GM23338 (cell line): ENCODE measurements around the gene HTR6. TPM values are rescaled to one million over a fixed set of nuclear protein-coding genes. Genes with fewer than 3 reads are reported as not detected.
A peak's percentile ranks its signal among the peaks of the same experiment; 100 is the strongest.

Experiments used
- ATAC-seq: fragments of 200-7000 bp; cut with Tn5 transposase; 3 replicates; pipeline ENCODE4 v1.9.1; 2020
- DNase-seq: peaks from one replicate; pipeline ENCODE4 v3.0.0-alpha.2; 2015; ENCODE audit warnings: low spot score
- H2AFZ ChIP-seq: fragments of 200-600 bp; sonication (generic); 2 replicates; pipeline ENCODE4 v1.8.0; 2016; ENCODE audit warnings: antibody characterized with exemption, mild to moderate bottlenecking, moderate library complexity
- H3F3A ChIP-seq: fragments of 200-600 bp; sonication (generic); replicated peaks from 2 replicates; pipeline ENCODE4 v1.8.0; 2017; ENCODE audit warnings: antibody characterized with exemption, mixed run types, low read depth
- H3K27ac ChIP-seq: fragments of 200-600 bp; sonication (generic); 2 replicates; pipeline ENCODE4 v1.6.1; 2016; ENCODE audit warnings: low read depth
- H3K27me3 ChIP-seq: fragments of 200-600 bp; sonication (generic); 2 replicates; pipeline ENCODE4 v1.8.0; 2016; ENCODE audit warnings: mild to moderate bottlenecking, mixed run types, moderate library complexity; ENCODE audit not compliant: insufficient read depth
- H3K36me3 ChIP-seq: fragments of 200-600 bp; sonication (generic); 2 replicates; pipeline ENCODE4 v1.8.0; 2016; ENCODE audit warnings: mild to moderate bottlenecking; ENCODE audit not compliant: insufficient read depth
- H3K4me1 ChIP-seq: fragments of 200-600 bp; sonication (generic); 2 replicates; pipeline ENCODE4 v1.8.0; 2016; ENCODE audit warnings: mild to moderate bottlenecking, moderate library complexity; ENCODE audit not compliant: insufficient read depth
- H3K4me2 ChIP-seq: fragments of 200-600 bp; sonication (generic); 2 replicates; pipeline ENCODE4 v1.7.1; 2017; ENCODE audit warnings: mixed run types
- H3K4me3 ChIP-seq: fragments of 200-600 bp; sonication (generic); 2 replicates; pipeline ENCODE4 v1.6.1; 2016; ENCODE audit warnings: mixed run types
- H3K79me2 ChIP-seq: fragments of 200-600 bp; sonication (generic); replicated peaks from 2 replicates; pipeline ENCODE4 v1.8.0; 2017; ENCODE audit warnings: mild to moderate bottlenecking; ENCODE audit not compliant: insufficient read depth
- H3K9me2 ChIP-seq: fragments of 200-600 bp; sonication (generic); 2 replicates; pipeline ENCODE4 v1.8.0; 2017; ENCODE audit not compliant: insufficient read depth
- H4K20me1 ChIP-seq: fragments of 200-600 bp; sonication (generic); replicated peaks from 2 replicates; pipeline ENCODE4 v1.8.0; 2017; ENCODE audit warnings: mild to moderate bottlenecking; ENCODE audit not compliant: insufficient read depth
- H3K27ac Mint-ChIP-seq: 2 replicates; pipeline ENCODE4 v1.8.0; 2020; ENCODE audit warnings: inconsistent platforms, mild to moderate bottlenecking, moderate library complexity, mixed read lengths
- H3K27me3 Mint-ChIP-seq: 3 replicates; pipeline ENCODE4 v1.8.0; 2022; ENCODE audit warnings: low read depth, mild to moderate bottlenecking, moderate library complexity, mixed read lengths, inconsistent platforms; ENCODE audit not compliant: insufficient read depth, poor library complexity
- H3K36me3 Mint-ChIP-seq: 3 replicates; pipeline ENCODE4 v1.8.0; 2021; ENCODE audit warnings: low read depth, mild to moderate bottlenecking, inconsistent platforms, moderate library complexity, mixed read lengths
- H3K4me1 Mint-ChIP-seq: 3 replicates; pipeline ENCODE4 v1.8.0; 2020; ENCODE audit warnings: mild to moderate bottlenecking, inconsistent platforms, mixed read lengths
- H3K4me3 Mint-ChIP-seq: 3 replicates; pipeline ENCODE4 v1.8.0; 2021; ENCODE audit warnings: moderate library complexity, mild to moderate bottlenecking, inconsistent platforms, mixed read lengths
- H3K9me3 Mint-ChIP-seq: 3 replicates; pipeline ENCODE4 v1.8.0; 2020; ENCODE audit warnings: moderate library complexity, mild to moderate bottlenecking, inconsistent platforms, mixed read lengths
- CREB1 ChIP-seq: fragments of 250-450 bp; sonication (Bioruptor Pico); IDR thresholded peaks from 2 replicates; pipeline ENCODE4 v1.5.0; 2020; ENCODE audit warnings: low read depth, mild to moderate bottlenecking, moderate library complexity
- ETS1 ChIP-seq: IDR thresholded peaks from 2 replicates; pipeline ENCODE4 v1.6.1; 2016; ENCODE audit warnings: antibody characterized with exemption
- EZH2 ChIP-seq: fragments of 200-600 bp; sonication (generic); IDR thresholded peaks from one replicate; pipeline ENCODE4 v1.8.0; 2017; ENCODE audit warnings: antibody characterized with exemption, mild to moderate bottlenecking, low read depth; ENCODE audit not compliant: unreplicated experiment
- EZH2phosphoT487 ChIP-seq: fragments of 200-600 bp; sonication (generic); IDR thresholded peaks from one replicate; pipeline ENCODE4 v1.8.1; 2018; ENCODE audit warnings: antibody characterized with exemption; ENCODE audit not compliant: unreplicated experiment
- JUNB ChIP-seq: IDR thresholded peaks from one replicate; pipeline ENCODE4 v1.6.1; 2016; ENCODE audit warnings: antibody characterized with exemption; ENCODE audit not compliant: unreplicated experiment
- NANOG ChIP-seq: IDR thresholded peaks from 2 replicates; pipeline ENCODE4 v1.6.1; 2016; ENCODE audit warnings: antibody characterized with exemption, borderline replicate concordance
- POLR2AphosphoS5 ChIP-seq: IDR thresholded peaks from 2 replicates; pipeline ENCODE4 v1.6.1; 2016; ENCODE audit warnings: antibody characterized with exemption, low read depth
- REST ChIP-seq: IDR thresholded peaks from one replicate; pipeline ENCODE4 v1.6.1; 2018; ENCODE audit warnings: antibody characterized with exemption; ENCODE audit not compliant: unreplicated experiment
- STAT1 ChIP-seq: IDR thresholded peaks from one replicate; pipeline ENCODE4 v1.6.1; 2016; ENCODE audit warnings: antibody characterized with exemption; ENCODE audit not compliant: unreplicated experiment
- ZNF114 ChIP-seq: fragments of 250-450 bp; sonication (Bioruptor Pico); IDR thresholded peaks from 2 replicates; pipeline ENCODE4 v1.5.0; 2020; ENCODE audit warnings: mild to moderate bottlenecking, moderate library complexity
- ZNF331 ChIP-seq: fragments of 250-450 bp; sonication (Bioruptor Pico); IDR thresholded peaks from 2 replicates; pipeline ENCODE4 v1.5.0; 2020; ENCODE audit warnings: low read depth, mild to moderate bottlenecking, moderate library complexity
- ZNF462 ChIP-seq: fragments of 250-450 bp; sonication (Bioruptor Pico); IDR thresholded peaks from 2 replicates; pipeline ENCODE4 v1.5.0; 2020; ENCODE audit warnings: mild to moderate bottlenecking, moderate library complexity
- polyA plus RNA-seq: library from polyadenylated mRNA; unstranded; fragments of >200 nt; fragmentation: Nextera tagmentation; extraction: Ambion mirVana; gene quantifications from 2 replicates; pipeline ENCODE4 v1.2.1, GENCODE V29; 2016
- total RNA-seq: library from RNA; depleted of rRNA; stranded (reverse); fragments of >200 nt; shearing (Covaris generic); gene quantifications from 2 replicates; pipeline ENCODE4 v1.2.3, GENCODE V29; 2014
- TF ChIP-seq, protein P1 (sequence below), 2 experiments: fragments of 200-600 bp in 1 of 2; sonication (generic) in 1 of 2; conservative IDR thresholded peaks; 2 replicates each; pipeline versions ENCODE4 v1.5.1 to v1.6.1; 2016 to 2017; ENCODE audit warnings: antibody characterized with exemption in 2 of 2, low read depth in 2 of 2, mild to moderate bottlenecking in 2 of 2, moderate library complexity in 1 of 2

HTR6 gene
- total and polyA plus RNA-seq, 2 experiments from 2014 or later, result 0.26 to 0.66 TPM

DNA sequence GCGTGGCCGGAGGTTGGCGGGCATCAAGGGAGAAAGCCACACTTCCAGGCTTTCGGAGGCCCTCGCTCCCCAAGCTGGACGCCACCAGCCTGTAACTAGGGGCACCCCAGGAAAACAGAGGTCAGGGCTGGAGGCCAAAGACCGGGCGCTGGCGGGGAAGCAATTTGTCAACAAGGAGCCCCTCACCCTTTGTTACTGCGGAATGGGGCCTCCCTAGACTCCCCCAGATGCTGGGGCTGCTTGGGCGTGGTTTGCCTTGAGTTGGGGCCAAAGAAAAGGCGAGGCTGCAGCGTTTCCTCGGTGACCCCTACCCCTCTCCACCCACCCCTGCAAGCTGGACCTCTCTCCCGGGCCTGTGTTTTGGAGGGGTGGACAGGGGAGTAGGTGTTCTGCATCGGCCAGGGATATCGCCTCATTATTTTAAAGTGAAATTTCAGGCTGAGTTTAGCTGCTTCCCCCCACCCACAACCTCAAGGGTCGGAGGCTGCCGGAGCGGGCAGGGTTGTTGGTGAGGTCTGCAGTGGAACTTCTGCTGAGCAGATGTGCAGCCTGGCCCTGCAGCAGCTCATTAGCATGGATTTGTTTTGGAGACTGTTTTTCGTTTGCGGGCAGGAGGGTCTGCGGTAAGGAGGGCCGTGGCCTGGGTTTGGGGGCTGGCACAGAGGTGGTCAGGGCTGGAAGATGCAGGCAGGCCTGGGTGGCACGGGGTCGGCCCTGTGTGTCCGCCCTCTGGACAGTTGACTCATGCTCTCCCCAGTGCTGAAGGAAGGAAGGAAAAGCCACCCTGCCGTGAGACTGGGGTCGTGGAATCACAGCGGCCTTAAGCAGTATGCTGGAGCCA lies 19.0 kb upstream of the HTR6 start:
- Histone ChIP-seq H3K4me1 (peaks cover 10% of the 10 kb centered on the region), H2AFZ (peak overlapping the region; percentile 98), H3K27ac (no peak overlapping the region), H3F3A (peaks cover 7% of the 10 kb centered on the region), H3K27me3 (peaks cover 46% of the 10 kb centered on the region), H3K36me3 (no peaks in the 10 kb centered on the region), H4K20me1 (no peaks in the 10 kb centered on the region), H3K4me3 (peak overlapping the region; percentile 89), H3K79me2 (no peaks in the 10 kb centered on the region), H3K4me2 (peak overlapping the region; percentile 93), H3K9me2 (no peaks in the 10 kb centered on the region)
- Mint-ChIP-seq H3K4me3 (peak overlapping the region; percentile 88; the same call in 2 of the 3 replicates), H3K9me3 (no peaks in the 10 kb centered on the region), H3K27ac (no peak overlapping the region), H3K27me3 (peaks cover 57% of the 10 kb centered on the region), H3K36me3 (peaks cover 2% of the 10 kb centered on the region; the same call in 2 of the 3 replicates), H3K4me1 (peaks cover 15% of the 10 kb centered on the region)
- ATAC-seq, result no peak; the same call in 2 of the 3 replicates
- DNase-seq, result no peak
- TF ChIP-seq EZH2 (no peak), NANOG (no peak), ZNF114 (CRISPR knock-in tag) (no peak), STAT1 (no peak), ZNF331 (no peak), ZNF462 (CRISPR knock-in tag) (no peak), CREB1 (CRISPR knock-in tag) (no peak), JUNB (no peak), POLR2AphosphoS5 (no peak), EZH2phosphoT487 (no peak), REST (no peak), ETS1 (no peak)
- TF ChIP-seq, protein P1, sequence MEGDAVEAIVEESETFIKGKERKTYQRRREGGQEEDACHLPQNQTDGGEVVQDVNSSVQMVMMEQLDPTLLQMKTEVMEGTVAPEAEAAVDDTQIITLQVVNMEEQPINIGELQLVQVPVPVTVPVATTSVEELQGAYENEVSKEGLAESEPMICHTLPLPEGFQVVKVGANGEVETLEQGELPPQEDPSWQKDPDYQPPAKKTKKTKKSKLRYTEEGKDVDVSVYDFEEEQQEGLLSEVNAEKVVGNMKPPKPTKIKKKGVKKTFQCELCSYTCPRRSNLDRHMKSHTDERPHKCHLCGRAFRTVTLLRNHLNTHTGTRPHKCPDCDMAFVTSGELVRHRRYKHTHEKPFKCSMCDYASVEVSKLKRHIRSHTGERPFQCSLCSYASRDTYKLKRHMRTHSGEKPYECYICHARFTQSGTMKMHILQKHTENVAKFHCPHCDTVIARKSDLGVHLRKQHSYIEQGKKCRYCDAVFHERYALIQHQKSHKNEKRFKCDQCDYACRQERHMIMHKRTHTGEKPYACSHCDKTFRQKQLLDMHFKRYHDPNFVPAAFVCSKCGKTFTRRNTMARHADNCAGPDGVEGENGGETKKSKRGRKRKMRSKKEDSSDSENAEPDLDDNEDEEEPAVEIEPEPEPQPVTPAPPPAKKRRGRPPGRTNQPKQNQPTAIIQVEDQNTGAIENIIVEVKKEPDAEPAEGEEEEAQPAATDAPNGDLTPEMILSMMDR (conservative IDR thresholded peaks at IDR 0.05; ENCODE audit: low read depth in 2 of 2), result no peak
